Heart left ventricle (tissue), 13 donors: ENCODE data around the gene GREB1.

ENCODE experiments used
- CTCF ChIP-seq, 12 donors: fragments of 200-600 bp; sonication (generic) in 4 of 12; IDR thresholded peaks; one replicate each; pipeline versions ENCODE4 v1.5.0 to v1.8.0; 2018 to 2022; ENCODE audit warnings: antibody characterized with exemption in 12 of 12, mild to moderate bottlenecking in 5 of 12
- POLR2A ChIP-seq, 2 donors: fragments of 450-650 bp; IDR thresholded peaks; one replicate each; pipeline ENCODE4 v1.6.1; 2017; ENCODE audit warnings: antibody characterized with exemption in 2 of 2, mild to moderate bottlenecking in 2 of 2, moderate library complexity in 2 of 2
- donor health status: ischemic (EF 13 %, LVEDD 7.1; RV severe dilation, severe dysfunction).
- donor health status: DM: no; HTN: yes; CAD: no.
- donor health status: DM: no; HTN: no; CAD: no.
- donor health status: ischemic (EF 25% LVEDD 6.9; RV normal size, moderate dysfunction).
- donor health status: ischemic (EF 25% LVEDD 5.7; RV mildly dilated, moderate dysfunction).
- donor health status: ischemic (EF 35%, LVEDD 5.7; RV mildly dilated, moderate dysfunction).
- donor health status: nonischemic (EF 11% LVEDD 7.7; RV severe dilation, severe dysfunction).
- donor health status: DM: yes; HTN: yes; CAD: no.
- donor health status: PGD.
- donor health status: ischemic (EF 29% LVEDD 5.4; RV normal size, mild dysfunction).
- donor health status: nonischemic (EF 23%, LVEDD 6.1; RV moderate dilation, normal function).

- TF ChIP-seq POLR2A (IDR thresholded peaks at IDR 0.05) (no peak), CTCF (IDR thresholded peaks at IDR 0.05) (no peak)
Observed at GRCh38 chr2:11492720-11493119, 41.1 kb upstream of the GREB1 start.
